ENCODE measurements around the gene GNG8. TPM values are rescaled to one million over a fixed set of nuclear protein-coding genes. Genes with fewer than 3 reads are reported as not detected.
A peak's percentile ranks its signal among the peaks of the same experiment; 100 is the strongest.

The GNG8 gene
- total RNA-seq, 1 experiment from 2014 or later, result not detected

- no peak overlapping the region for H3K4me2 ChIP-seq (ENCODE audit: insufficient read depth, insufficient read length, low read length)
- no peaks in the 10 kb centered on the region for H3K23me2 ChIP-seq (ENCODE audit: insufficient read length, low read depth, low read length, poor library complexity, severe bottlenecking)
Observed at GRCh38 chr19:46670813-46671212, 34.8 kb upstream of the GNG8 start.

More at GRCh38 chr19:46670813-46671212, 34.8 kb upstream of the GNG8 start:
- Histone ChIP-seq H2BK120ac (ENCODE audit: low read depth, low read length, poor library complexity, severe bottlenecking) (no peak overlapping the region), H3K79me2 (ENCODE audit: insufficient read depth, low read length) (no peaks in the 10 kb centered on the region), H3K27ac (ENCODE audit: insufficient read length, low read depth, low read length) (no peak overlapping the region), H2BK15ac (ENCODE audit: low read depth, low read length) (no peak overlapping the region), H2AK5ac (ENCODE audit: insufficient read length, low read length) (no peak overlapping the region), H3K23ac (ENCODE audit: insufficient read length, low read depth, low read length) (no peak overlapping the region), H2BK12ac (ENCODE audit: insufficient read length, low read depth, low read length) (no peak overlapping the region), H3K4ac (ENCODE audit: low read depth, low read length) (no peak overlapping the region), H3K27me3 (ENCODE audit: insufficient read depth, low read length) (no peaks in the 10 kb centered on the region), H4K5ac (ENCODE audit: insufficient read length, low read depth, low read length) (no peak overlapping the region), H4K20me1 (ENCODE audit: control insufficient read depth, insufficient read depth, insufficient read length) (no peaks in the 10 kb centered on the region), H3K4me1 (ENCODE audit: insufficient read depth, low read length) (no peaks in the 10 kb centered on the region), H2AFZ (ENCODE audit: low read length) (no peak overlapping the region), H3K9me3 (ENCODE audit: control insufficient read depth, low read depth, low read length) (no peaks in the 10 kb centered on the region), H3K14ac (ENCODE audit: insufficient read depth, low read length) (no peak overlapping the region), H3T11ph (ENCODE audit: low read length) (no peak overlapping the region), H2BK20ac (ENCODE audit: low read depth, low read length, poor library complexity, severe bottlenecking) (no peak overlapping the region), H4K8ac (replicated peaks; ENCODE audit: insufficient read length, low read depth, low read length) (no peak overlapping the region), H3K56ac (ENCODE audit: insufficient read length, low read depth, low read length) (no peak overlapping the region), H3K18ac (ENCODE audit: insufficient read length, low read depth, low read length) (no peak overlapping the region), H3K79me1 (ENCODE audit: insufficient read depth, low read depth, low read length, poor library complexity, severe bottlenecking) (no peaks in the 10 kb centered on the region), H3K9ac (ENCODE audit: extremely low read depth, insufficient read length, low read length) (no peak overlapping the region), H4K91ac (ENCODE audit: insufficient read length, low read depth, low read length) (no peak overlapping the region), H2BK5ac (ENCODE audit: insufficient read length, low read length) (no peak overlapping the region)
- Mint-ChIP-seq H3K27ac (peak overlapping the region in 1 of 3 experiments; percentile 70; a peak in 2 of 7 replicates), H3K4me1 (peaks cover 3 to 4% of the 10 kb centered on the region in 2 experiments; a peak in 2 of 4 replicates), H3K9me3 (0 out of 5 replicates have a peak, but pooled peaks cover 0 to 2% of the 10 kb centered on the region in 2 experiments), H3K36me3 (ENCODE audit: insufficient read depth in 1 of 3, low read depth in 3 of 3) (peaks cover 13 to 33% (median 21%) of the 10 kb centered on the region in 3 experiments), H3K4me3 (no peak overlapping the region), H3K27me3 (ENCODE audit: low read depth) (no peaks in the 10 kb centered on the region; the same call in 1 of the 2 replicates)
- DNase-seq, result no peak
- no peak for TF ChIP-seq CTCF (conservative IDR thresholded peaks at IDR 0.05)
